Lung (tissue), 12 donors: Measurements from ENCODE around the gene C4BPA. TPM values are rescaled to one million over a fixed set of nuclear protein-coding genes. Genes with fewer than 3 reads are reported as not detected.

ENCODE experiments used
- ATAC-seq: fragments of 200-7000 bp; cut with Tn5 transposase; one replicate; pipeline ENCODE4 v1.9.1; 2020; ENCODE audit warnings: moderate number of reproducible peaks; ENCODE audit not compliant: insufficient read depth, low FRiP score
- DNase-seq, 3 donors: peaks; one replicate each; pipeline ENCODE4 v3.0.0-alpha.2; 2013 to 2017
- H3K27ac ChIP-seq, 2 donors: one replicate each; pipeline ENCODE4 v1.5.1; 2013; ENCODE audit warnings: mild to moderate bottlenecking in 2 of 2, moderate library complexity in 2 of 2, control low read depth in 1 of 2, inconsistent platforms in 1 of 2, low read depth in 1 of 2, low read length in 1 of 2
- H3K27me3 ChIP-seq, 3 donors: one replicate each; pipeline ENCODE4 v1.5.1; 2013; ENCODE audit warnings: low read length in 2 of 3; ENCODE audit not compliant: control insufficient read depth in 3 of 3, insufficient read depth in 3 of 3
- H3K36me3 ChIP-seq, 4 donors: one replicate each; pipeline ENCODE4 v1.5.1; 2013; ENCODE audit warnings: low read length in 4 of 4, mild to moderate bottlenecking in 1 of 4, moderate library complexity in 1 of 4; ENCODE audit not compliant: control insufficient read depth in 4 of 4, insufficient read depth in 4 of 4
- H3K4me1 ChIP-seq, 5 donors: one replicate each; pipeline ENCODE4 v1.5.1; 2013; ENCODE audit warnings: low read length in 5 of 5, mild to moderate bottlenecking in 2 of 5, moderate library complexity in 1 of 5; ENCODE audit not compliant: control insufficient read depth in 5 of 5, insufficient read depth in 5 of 5
- H3K4me3 ChIP-seq: one replicate; pipeline ENCODE4 v1.5.1; 2013; ENCODE audit warnings: mild to moderate bottlenecking, control low read depth, moderate library complexity
- H3K9ac ChIP-seq, 2 donors: one replicate each; pipeline ENCODE4 v1.5.1; 2013; ENCODE audit warnings: low read length in 2 of 2, control low read depth in 1 of 2; ENCODE audit not compliant: insufficient read depth in 1 of 2
- H3K9me3 ChIP-seq, 4 donors: one replicate each; pipeline ENCODE4 v1.5.1; 2013; ENCODE audit warnings: low read length in 3 of 4, mild to moderate bottlenecking in 1 of 4, moderate library complexity in 1 of 4; ENCODE audit not compliant: control insufficient read depth in 4 of 4, insufficient read depth in 3 of 4
- CTCF ChIP-seq: IDR thresholded peaks from 2 replicates; pipeline ENCODE4 v1.5.1; 2012; ENCODE audit warnings: mild to moderate bottlenecking; ENCODE audit errors: control extremely low read depth, extremely low read depth
- WGBS, 2 donors: extraction: QIAGEN DNeasy Blood & Tissue Kit; methylation state at CpG; one replicate each; pipeline ENCODE4 v1.1.7; 2013; 5-methylcytosine and 5-hydroxymethylcytosine counted together
- polyA plus RNA-seq, 2 donors: library from polyadenylated mRNA; stranded (reverse); fragments of 200-250 nt; gene quantifications; one replicate each; pipeline ENCODE4 v1.2.1, GENCODE V29; 2013
- total RNA-seq, 2 donors: library from RNA; depleted of rRNA in 1 of 2; stranded (reverse); fragments of >200 nt in 1 of 2; gene quantifications; one replicate each; pipeline ENCODE4 v1.2.1, GENCODE V29; 2014 to 2021
- donor health status: control.
- donor health status: control.
- donor health status: Bipolar disorder and iron deficiency.
- donor health status: healthy.
- donor health status: DM: yes; HTN: yes; CAD: no.

C4BPA gene
- total and polyA plus RNA-seq, 4 donors = 21.2 to 213 (median 181) TPM

DNA sequence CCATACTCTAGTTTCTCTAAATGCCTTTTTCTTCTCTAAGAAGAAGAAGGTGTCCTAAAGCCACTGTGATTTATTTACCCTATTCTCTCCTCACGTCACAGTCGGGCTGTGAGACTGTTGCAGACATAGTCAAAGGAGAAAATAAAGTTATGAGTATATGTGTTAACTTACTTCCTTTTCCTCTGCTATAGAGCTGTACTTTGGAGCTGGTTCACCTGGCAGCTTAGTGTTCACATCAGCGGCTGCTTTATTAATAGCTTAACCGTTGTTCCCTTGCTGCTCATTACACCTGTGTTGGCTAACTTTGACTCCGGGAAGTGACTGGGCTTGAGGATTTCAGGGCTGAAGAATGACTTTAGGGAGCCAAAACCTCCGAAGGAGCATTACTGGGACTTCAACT is 47.4 kb upstream of the C4BPA start:
- H3K27ac ChIP-seq = peak overlapping the region; percentile 64 to 72
- peaks cover 0 to 5% (median 2%) of the 10 kb centered on the region in 5 donors for H3K4me1 ChIP-seq
- H3K36me3 ChIP-seq = peaks cover 0 to 3% (median 0%) of the 10 kb centered on the region in 4 donors
- no peaks in the 10 kb centered on the region for H3K27me3 ChIP-seq
- TF ChIP-seq CTCF = no peak
- no peak overlapping the region for H3K9ac ChIP-seq
- H3K9me3 ChIP-seq = no peaks in the 10 kb centered on the region
- no peak for DNase-seq
- 70 to 83% methylated on average over 6 of the region's 6 CpGs for WGBS, 2 donors
- no peak for ATAC-seq
- no peak overlapping the region for H3K4me3 ChIP-seq

DNA sequence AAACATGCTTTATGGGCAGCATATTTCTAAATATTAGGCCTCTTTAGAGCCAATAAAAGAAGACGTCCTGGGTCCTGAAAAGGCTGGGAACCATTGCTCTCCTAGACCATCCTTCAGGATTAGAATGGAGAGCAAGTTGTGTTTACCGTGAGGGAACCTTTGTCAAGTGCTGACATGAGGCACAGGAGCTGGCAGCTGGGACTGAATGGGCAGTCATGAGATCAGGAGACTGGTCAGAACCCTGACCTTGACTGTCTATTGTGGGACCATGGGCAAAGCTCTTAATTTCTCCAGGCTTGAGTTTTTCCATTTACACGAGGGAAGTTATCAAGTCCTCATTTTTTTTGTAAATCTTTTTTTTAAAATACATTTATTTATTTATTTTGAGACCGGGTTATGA is 45.8 kb upstream of the C4BPA start:
- peak overlapping the region in 1 of 2 donors; percentile 9 for H3K9ac ChIP-seq
- no peak for TF ChIP-seq CTCF
- no peak overlapping the region for H3K4me3 ChIP-seq
- H3K36me3 ChIP-seq = peaks cover 0 to 15% (median 13%) of the 10 kb centered on the region in 4 donors
- DNase-seq (no peak), ATAC-seq (no peak)
- H3K4me1 ChIP-seq = peaks cover 0 to 2% (median 0%) of the 10 kb centered on the region in 5 donors
- WGBS, 2 donors = 89 to 92% methylated on average over 4 of the region's 4 CpGs
- H3K27me3 ChIP-seq = no peaks in the 10 kb centered on the region
- H3K27ac ChIP-seq = peak overlapping the region in 1 of 2 donors; percentile 77
- H3K9me3 ChIP-seq = no peaks in the 10 kb centered on the region

DNA sequence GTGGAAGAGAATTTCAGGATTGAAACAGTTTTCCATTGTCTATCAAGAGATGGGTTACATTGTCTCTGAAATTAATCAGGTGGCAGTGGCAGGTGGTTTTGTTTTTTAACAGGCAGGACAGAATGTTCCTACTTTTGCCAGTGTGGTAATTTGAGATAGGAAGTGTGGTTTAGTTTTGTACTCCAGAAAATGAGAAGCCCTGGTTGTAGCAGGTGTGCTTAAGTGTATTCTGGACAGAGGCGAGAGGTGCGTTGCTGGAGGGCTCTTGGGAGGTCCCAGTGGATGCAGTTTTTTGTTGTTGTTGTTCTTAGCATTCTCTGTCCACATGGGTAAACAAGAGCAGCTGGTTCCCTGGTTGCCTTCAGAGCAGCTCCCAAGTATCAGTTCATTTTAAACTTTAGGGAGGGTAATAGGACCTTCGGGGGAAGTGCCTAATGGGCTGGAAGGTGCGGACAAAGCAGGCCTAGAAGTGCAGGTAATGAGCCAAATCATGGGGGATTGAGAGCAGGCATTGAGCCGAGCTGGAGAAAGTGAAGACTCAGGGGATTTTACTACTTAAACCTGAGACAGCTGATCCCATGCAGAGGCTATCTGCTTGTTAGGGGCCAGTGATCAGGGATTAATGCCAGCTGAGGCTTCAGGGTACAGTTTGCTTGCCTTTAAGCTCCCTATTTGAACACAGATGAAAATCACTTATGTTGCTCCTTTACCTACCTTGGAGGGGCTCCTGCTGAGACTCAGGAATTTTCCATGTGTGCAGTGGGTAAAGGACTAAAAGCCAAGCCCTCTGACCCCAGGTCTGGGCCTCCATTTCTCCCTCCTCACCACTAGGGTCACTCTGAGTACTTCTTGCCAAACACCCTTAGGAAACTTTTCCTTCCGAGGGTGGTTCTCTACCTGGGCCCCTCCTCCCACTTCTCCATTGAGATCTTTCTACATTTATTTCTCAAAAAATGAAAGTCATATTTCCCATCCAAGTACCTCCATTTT is 44.9 kb upstream of the C4BPA start:
- Histone ChIP-seq H3K9me3 (no peaks in the 10 kb centered on the region), H3K4me3 (no peak overlapping the region), H3K4me1 (peaks cover 0 to 5% (median 0%) of the 10 kb centered on the region in 5 donors), H3K27me3 (no peaks in the 10 kb centered on the region), H3K27ac (peak overlapping the region; percentile 55 to 77), H3K9ac (peak overlapping the region in 1 of 2 donors; percentile 5), H3K36me3 (peaks cover 0 to 19% (median 16%) of the 10 kb centered on the region in 4 donors)
- no peak for TF ChIP-seq CTCF
- DNase-seq = no peak
- no peak for ATAC-seq
- WGBS, 2 donors = 47 to 67% methylated on average over 6 of the region's 6 CpGs
